ENCODE results near the gene IL15.

IL15 gene

DNA sequence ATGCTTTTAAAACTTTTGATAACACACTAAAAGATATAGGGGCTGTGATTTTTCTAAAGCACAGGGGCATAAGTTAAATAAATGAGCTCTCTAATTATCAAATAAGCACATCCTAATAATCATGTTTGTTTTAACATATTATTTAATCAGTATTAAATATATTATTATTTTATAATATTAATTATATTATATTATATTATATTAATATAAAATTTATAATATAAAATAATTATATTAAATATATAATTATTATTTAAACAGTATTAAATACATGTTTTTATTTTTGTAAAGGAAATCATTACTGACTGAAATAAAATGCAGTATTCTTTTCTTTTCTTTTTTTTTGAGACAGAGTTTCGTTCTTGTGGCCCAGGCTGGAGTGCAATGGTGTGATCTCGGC is 136.5 kb downstream of the IL15 start:
- no peak for DNase-seq (ENCODE audit: low read depth)

DNA sequence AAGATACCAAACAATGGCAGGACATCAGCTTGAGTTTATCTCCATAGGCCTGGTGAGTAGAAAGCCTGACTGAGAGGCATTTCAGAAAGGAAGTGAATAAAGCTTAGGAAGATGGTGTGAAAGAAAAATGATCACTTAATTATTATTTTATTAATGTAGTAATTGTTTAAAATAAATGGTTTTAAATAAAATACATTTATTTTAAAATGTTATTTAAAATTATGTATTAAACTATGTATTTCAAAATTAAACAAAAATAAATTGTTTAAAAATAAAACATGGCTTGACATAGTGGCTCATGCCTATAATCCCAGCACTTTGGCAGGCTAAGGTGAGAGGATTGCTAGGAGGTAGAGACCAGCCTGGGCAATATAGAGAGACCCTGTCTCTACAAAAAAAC is 145.8 kb downstream of the IL15 start:
- DNase-seq (ENCODE audit: low read depth), result no peak
